Measurements from ENCODE around the gene TRMT61B. TPM values are rescaled to one million over a fixed set of nuclear protein-coding genes. Genes with fewer than 3 reads are reported as not detected.

TRMT61B gene
- total RNA-seq, 1 donor from 2014 or later: 16.8 TPM

- DNase-seq: no peak
- H3K27ac Mint-ChIP-seq: no peak overlapping the region
- CTCF ChIA-PET: interaction anchor here (0.7 kb wide), 1 partner anchor 23 kb away, joined by 3 read pairs; no protein-coding TSS in a partner anchor
- POLR2A ChIA-PET: no interaction called here
- H3K9me3 Mint-ChIP-seq: no peaks in the 10 kb centered on the region
- H3K4me1 Mint-ChIP-seq: no peaks in the 10 kb centered on the region
- H3K27me3 Mint-ChIP-seq: no peaks in the 10 kb centered on the region
- ATAC-seq (ENCODE audit: low read depth): no peak
- intact Hi-C loops (cut with micrococcal nuclease): no loop called here
- peaks cover 9% of the 10 kb centered on the region for H3K36me3 Mint-ChIP-seq (ENCODE audit: low read depth)
- H3K4me3 Mint-ChIP-seq: no peak overlapping the region
- TF ChIP-seq CTCF (IDR thresholded peaks at IDR 0.05): no peak
Observed at GRCh38 chr2:28842042-28842441, 28.1 kb downstream of the TRMT61B start.

GRCh38 chr2:28838971-28839370 lies 31.1 kb downstream of the TRMT61B start:
- ChIA-PET POLR2A (no interaction called here), CTCF (no interaction called here)
- ATAC-seq (ENCODE audit: low read depth): no peak
- no peaks in the 10 kb centered on the region for H3K27me3 Mint-ChIP-seq
- H3K27ac Mint-ChIP-seq: no peak overlapping the region
- H3K4me3 Mint-ChIP-seq: no peak overlapping the region
- H3K9me3 Mint-ChIP-seq: peaks cover under 1% of the 10 kb centered on the region
- no peaks in the 10 kb centered on the region for H3K4me1 Mint-ChIP-seq
- no peak for DNase-seq
- no peak for TF ChIP-seq CTCF (IDR thresholded peaks at IDR 0.05)
- intact Hi-C loops (cut with micrococcal nuclease): no loop called here
- no peaks in the 10 kb centered on the region for H3K36me3 Mint-ChIP-seq (ENCODE audit: low read depth)

GRCh38 chr2:28835781-28836180 lies 34.3 kb downstream of the TRMT61B start:
- intact Hi-C loops (cut with micrococcal nuclease): no loop called here
- CTCF ChIA-PET: interaction anchor here (1.4 kb wide), 1 partner anchor 15 kb away, joined by 4 read pairs; no protein-coding TSS in a partner anchor
- H3K4me3 Mint-ChIP-seq: no peak overlapping the region
- no peak for TF ChIP-seq CTCF (IDR thresholded peaks at IDR 0.05)
- ATAC-seq (ENCODE audit: low read depth) (no peak), DNase-seq (no peak)
- POLR2A ChIA-PET: no interaction called here
- H3K9me3 Mint-ChIP-seq: peaks cover 2% of the 10 kb centered on the region
- H3K27ac Mint-ChIP-seq: no peak overlapping the region
- no peaks in the 10 kb centered on the region for H3K27me3 Mint-ChIP-seq
- H3K36me3 Mint-ChIP-seq (ENCODE audit: low read depth): no peaks in the 10 kb centered on the region
- H3K4me1 Mint-ChIP-seq: no peaks in the 10 kb centered on the region

- no peak overlapping the region for H3K4me3 Mint-ChIP-seq
- H3K9me3 Mint-ChIP-seq: peaks cover 2% of the 10 kb centered on the region
- TF ChIP-seq CTCF (IDR thresholded peaks at IDR 0.05): no peak
- no peaks in the 10 kb centered on the region for H3K36me3 Mint-ChIP-seq (ENCODE audit: low read depth)
- no peaks in the 10 kb centered on the region for H3K27me3 Mint-ChIP-seq
- ATAC-seq (ENCODE audit: low read depth) (no peak), DNase-seq (no peak)
- ChIA-PET POLR2A (no interaction called here), CTCF (interaction anchor here (0.7 kb wide), 1 partner anchor 267 kb away, joined by 3 read pairs; no protein-coding TSS in a partner anchor)
- H3K4me1 Mint-ChIP-seq: no peaks in the 10 kb centered on the region
- intact Hi-C loops (cut with micrococcal nuclease): no loop called here
- H3K27ac Mint-ChIP-seq: no peak overlapping the region
Observed at GRCh38 chr2:28833740-28834470, 36.2 kb downstream of the TRMT61B start.

GRCh38 chr2:28828382-28828781 lies 41.7 kb downstream of the TRMT61B start:
- DNase-seq (no peak), ATAC-seq (ENCODE audit: low read depth) (no peak)
- Mint-ChIP-seq H3K27ac (no peak overlapping the region), H3K27me3 (no peaks in the 10 kb centered on the region), H3K9me3 (no peaks in the 10 kb centered on the region), H3K36me3 (ENCODE audit: low read depth) (no peaks in the 10 kb centered on the region), H3K4me1 (no peaks in the 10 kb centered on the region), H3K4me3 (no peak overlapping the region)
- no peak for TF ChIP-seq CTCF (IDR thresholded peaks at IDR 0.05)
- CTCF ChIA-PET: no interaction called here
- intact Hi-C loops (cut with micrococcal nuclease): no loop called here
- POLR2A ChIA-PET: no interaction called here
